Erythroblast (primary cell): ENCODE results near the gene RBM20.

ENCODE experiments used
- GATA1 ChIP-seq: IDR thresholded peaks from 2 replicates; pipeline ENCODE4 v1.6.1; 2011; ENCODE audit warnings: low read depth, mild to moderate bottlenecking, control low read depth, low read length, moderate library complexity
- POLR2A ChIP-seq: IDR thresholded peaks from 2 replicates; pipeline ENCODE4 v1.6.1; 2011; ENCODE audit warnings: mild to moderate bottlenecking, low read length

- no peak for TF ChIP-seq POLR2A
- no peak for TF ChIP-seq GATA1
Measured at GRCh38 chr10:110724937-110725336, 80.8 kb downstream of the RBM20 start.
